Upper lobe of right lung (tissue), 1 donor: Measurements from ENCODE around the gene GPRC5D. TPM values are rescaled to one million over a fixed set of nuclear protein-coding genes. Genes with fewer than 3 reads are reported as not detected.

ENCODE experiments used
- ATAC-seq: fragments of 200-7000 bp; cut with Tn5 transposase; one replicate; pipeline ENCODE4 v1.9.1; 2020; ENCODE audit warnings: mild to moderate bottlenecking, moderate library complexity
- DNase-seq: peaks from one replicate; pipeline ENCODE4 v3.0.0-alpha.2; 2020
- H3K27ac ChIP-seq: fragments of 200-600 bp; one replicate; pipeline ENCODE4 v1.8.0; 2022
- H3K27me3 ChIP-seq: fragments of 200-600 bp; one replicate; pipeline ENCODE4 v1.8.0; 2022; ENCODE audit warnings: mild to moderate bottlenecking
- H3K36me3 ChIP-seq: fragments of 200-600 bp; one replicate; pipeline ENCODE4 v1.8.0; 2022
- H3K4me1 ChIP-seq: fragments of 200-600 bp; one replicate; pipeline ENCODE4 v1.8.0; 2022
- H3K4me3 ChIP-seq: fragments of 200-600 bp; one replicate; pipeline ENCODE4 v1.8.0; 2022; ENCODE audit warnings: mild to moderate bottlenecking
- H3K9me3 ChIP-seq: fragments of 200-600 bp; one replicate; pipeline ENCODE4 v1.8.0; 2022
- intact Hi-C: fragments of 100-400 bp; cut with DNase I; formaldehyde crosslinking; loops from one replicate; pipeline ENCODE4 v1.11.0; 2022
- total RNA-seq: library from RNA; stranded (reverse); fragmentation: NEBNext Ultra II Directional; extraction: Animal tissue kit (Norgen Biotek cat#: 25700); gene quantifications from one replicate; pipeline ENCODE4 v1.2.1, GENCODE V29; 2021
- TF ChIP-seq, protein P1 (sequence below): fragments of 200-600 bp; IDR thresholded peaks from one replicate; pipeline ENCODE4 v1.8.0; 2022; ENCODE audit warnings: antibody characterized with exemption
- donor health status: DM: no; HTN: yes; CAD: no; lungs with severe emphysema.

GPRC5D gene
- total RNA-seq, 1 donor from 2014 or later = not detected

DNA sequence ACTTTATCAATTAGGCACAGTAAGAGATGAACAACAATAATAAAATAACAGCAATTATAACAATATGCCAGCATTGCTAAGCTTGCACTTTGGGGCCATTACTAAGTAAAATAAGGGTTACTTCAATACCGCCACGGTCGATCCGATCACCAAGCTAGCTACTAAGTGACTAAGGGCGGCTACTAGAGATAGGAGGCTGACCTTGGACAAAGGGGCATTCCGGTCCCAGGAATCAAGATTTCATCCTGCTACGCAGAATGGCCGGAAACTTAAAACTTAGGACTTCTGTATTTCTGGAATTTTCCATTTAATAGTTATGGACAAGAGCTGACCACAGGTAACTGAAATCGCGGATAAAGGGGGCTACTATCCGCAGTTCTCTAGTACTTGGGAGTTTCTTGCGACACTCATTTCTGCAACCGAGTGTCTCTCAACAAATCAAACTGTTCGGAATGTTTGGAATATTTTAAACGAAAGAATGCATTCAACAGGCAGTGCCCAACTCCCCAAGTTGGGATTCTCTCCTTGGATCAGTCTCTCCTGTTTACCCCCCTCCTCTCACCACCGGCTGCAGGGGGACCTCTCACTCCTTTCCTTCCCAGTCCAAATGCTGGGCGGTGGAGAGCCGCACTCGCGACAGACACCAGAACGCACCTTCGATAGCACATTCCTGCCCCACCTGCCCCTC is 47.4 kb upstream of the GPRC5D start:
- ATAC-seq = no peak
- DNase-seq = no peak
- H3K4me3 ChIP-seq = peak overlapping the region; percentile 93
- no peaks in the 10 kb centered on the region for H3K27me3 ChIP-seq
- TF ChIP-seq, protein P1, sequence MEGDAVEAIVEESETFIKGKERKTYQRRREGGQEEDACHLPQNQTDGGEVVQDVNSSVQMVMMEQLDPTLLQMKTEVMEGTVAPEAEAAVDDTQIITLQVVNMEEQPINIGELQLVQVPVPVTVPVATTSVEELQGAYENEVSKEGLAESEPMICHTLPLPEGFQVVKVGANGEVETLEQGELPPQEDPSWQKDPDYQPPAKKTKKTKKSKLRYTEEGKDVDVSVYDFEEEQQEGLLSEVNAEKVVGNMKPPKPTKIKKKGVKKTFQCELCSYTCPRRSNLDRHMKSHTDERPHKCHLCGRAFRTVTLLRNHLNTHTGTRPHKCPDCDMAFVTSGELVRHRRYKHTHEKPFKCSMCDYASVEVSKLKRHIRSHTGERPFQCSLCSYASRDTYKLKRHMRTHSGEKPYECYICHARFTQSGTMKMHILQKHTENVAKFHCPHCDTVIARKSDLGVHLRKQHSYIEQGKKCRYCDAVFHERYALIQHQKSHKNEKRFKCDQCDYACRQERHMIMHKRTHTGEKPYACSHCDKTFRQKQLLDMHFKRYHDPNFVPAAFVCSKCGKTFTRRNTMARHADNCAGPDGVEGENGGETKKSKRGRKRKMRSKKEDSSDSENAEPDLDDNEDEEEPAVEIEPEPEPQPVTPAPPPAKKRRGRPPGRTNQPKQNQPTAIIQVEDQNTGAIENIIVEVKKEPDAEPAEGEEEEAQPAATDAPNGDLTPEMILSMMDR = no peak
- peak overlapping the region; percentile 87 for H3K27ac ChIP-seq
- H3K4me1 ChIP-seq = peaks cover 32% of the 10 kb centered on the region
- no peaks in the 10 kb centered on the region for H3K9me3 ChIP-seq
- no peaks in the 10 kb centered on the region for H3K36me3 ChIP-seq
- intact Hi-C loops = loop anchor here (10.0 kb wide), 1 partner anchor 235 kb away; no protein-coding TSS in a partner anchor

DNA sequence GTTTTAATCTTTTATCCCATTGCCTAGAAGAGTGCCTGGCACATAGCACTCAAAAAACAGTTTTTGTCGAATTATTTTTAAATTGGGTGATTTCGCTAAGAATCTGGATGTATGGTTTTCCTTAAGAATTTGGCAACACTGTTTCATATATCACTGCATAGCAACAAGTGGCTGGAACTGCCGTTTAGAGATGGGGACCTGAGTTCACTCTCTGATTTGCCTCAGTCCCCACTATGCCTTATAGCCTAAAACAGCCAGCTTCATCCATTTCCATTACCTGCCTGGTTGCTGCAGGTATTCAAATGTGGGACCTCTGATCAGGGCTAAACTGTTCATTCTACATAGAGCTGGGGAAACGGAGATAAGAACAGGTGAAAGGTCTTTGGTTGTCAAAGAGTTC is 46.3 kb upstream of the GPRC5D start:
- peak overlapping the region; percentile 93 for H3K4me3 ChIP-seq
- H3K36me3 ChIP-seq = no peaks in the 10 kb centered on the region
- H3K9me3 ChIP-seq = no peaks in the 10 kb centered on the region
- H3K27ac ChIP-seq = no peak overlapping the region
- peaks cover 37% of the 10 kb centered on the region for H3K4me1 ChIP-seq
- ATAC-seq (no peak), DNase-seq (no peak)
- intact Hi-C loops = loop anchor here (10.0 kb wide), 1 partner anchor 237 kb away; no protein-coding TSS in a partner anchor
- no peaks in the 10 kb centered on the region for H3K27me3 ChIP-seq
- TF ChIP-seq, protein P1 = no peak

DNA sequence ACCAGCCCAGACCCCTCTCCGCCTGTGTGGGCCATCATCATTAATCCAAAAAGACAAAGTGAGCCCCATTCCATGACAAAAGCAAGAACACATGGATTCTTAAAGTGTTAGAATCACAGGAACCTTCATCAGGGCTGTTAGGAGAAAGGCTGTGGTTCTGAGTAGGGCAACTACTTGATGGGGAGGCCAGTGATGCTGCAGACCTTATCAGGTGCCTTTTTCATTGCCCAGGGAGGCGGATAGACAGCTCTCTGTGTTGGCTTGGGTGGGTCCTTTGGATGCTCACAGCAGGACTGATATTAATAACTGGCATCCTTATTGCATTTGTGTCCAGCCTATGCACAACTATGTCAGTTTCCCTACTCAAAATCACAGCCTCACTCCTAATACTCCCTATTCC is 45.8 kb upstream of the GPRC5D start:
- Histone ChIP-seq H3K36me3 (no peaks in the 10 kb centered on the region), H3K4me3 (no peak overlapping the region), H3K4me1 (peaks cover 41% of the 10 kb centered on the region), H3K27ac (no peak overlapping the region), H3K27me3 (no peaks in the 10 kb centered on the region), H3K9me3 (no peaks in the 10 kb centered on the region)
- DNase-seq = no peak
- no peak for ATAC-seq
- TF ChIP-seq, protein P1 = no peak
- intact Hi-C loops = loop anchor here (10.0 kb wide), 1 partner anchor 237 kb away; no protein-coding TSS in a partner anchor

DNA sequence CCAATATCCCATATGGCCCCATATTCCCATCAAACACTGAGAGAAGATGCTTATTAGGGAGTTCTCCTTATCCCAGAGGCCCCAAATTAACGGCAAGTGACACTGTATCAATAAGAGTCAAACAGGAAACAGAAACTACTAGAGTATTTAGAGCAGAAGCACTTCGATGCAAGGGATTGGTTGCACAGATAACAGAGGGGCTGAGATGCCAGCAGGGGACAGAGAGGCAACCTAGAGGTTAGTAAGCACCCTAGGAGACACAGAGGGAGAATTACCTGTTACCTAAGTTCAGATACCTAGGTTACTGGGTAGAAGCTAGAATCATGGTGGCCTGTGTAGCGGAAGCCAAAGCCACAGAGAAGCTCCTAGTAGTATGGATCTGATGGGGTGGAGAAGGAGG is 45.2 kb upstream of the GPRC5D start:
- H3K4me1 ChIP-seq = peaks cover 46% of the 10 kb centered on the region

DNA sequence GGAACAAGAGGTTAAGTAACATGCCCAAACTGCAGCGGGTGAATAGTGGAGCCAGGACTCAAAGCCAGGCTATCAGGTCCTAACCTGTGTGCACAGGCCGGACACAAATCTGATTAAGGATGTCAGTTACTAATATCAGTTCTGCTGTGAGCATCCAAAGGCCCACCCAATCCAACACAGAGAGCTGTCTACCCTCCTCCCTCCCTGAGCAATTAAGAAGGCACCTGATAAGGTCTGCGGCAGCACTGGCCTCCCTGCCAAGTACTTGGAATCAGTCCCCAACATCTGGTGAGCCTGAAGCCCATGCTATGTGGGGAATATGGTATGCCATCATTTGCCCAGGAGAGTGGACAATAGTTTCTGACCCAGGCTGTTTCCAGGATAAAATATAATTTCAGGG is 44.2 kb upstream of the GPRC5D start:
- no peaks in the 10 kb centered on the region for H3K36me3 ChIP-seq
- no peak overlapping the region for H3K27ac ChIP-seq
- peaks cover 50% of the 10 kb centered on the region for H3K4me1 ChIP-seq
- no peak overlapping the region for H3K4me3 ChIP-seq
- intact Hi-C loops = loop anchor here (10.0 kb wide), 1 partner anchor 239 kb away; no protein-coding TSS in a partner anchor
- ATAC-seq = no peak
- no peaks in the 10 kb centered on the region for H3K9me3 ChIP-seq
- TF ChIP-seq, protein P1 = no peak
- DNase-seq = no peak
- no peaks in the 10 kb centered on the region for H3K27me3 ChIP-seq

More for the DNA sequence above, 45.2 kb upstream of the GPRC5D start:
- no peaks in the 10 kb centered on the region for H3K9me3 ChIP-seq
- no peak for DNase-seq
- intact Hi-C loops = loop anchor here (10.0 kb wide), 1 partner anchor 238 kb away; no protein-coding TSS in a partner anchor
- no peaks in the 10 kb centered on the region for H3K27me3 ChIP-seq
- TF ChIP-seq, protein P1 = no peak
- ATAC-seq = no peak
- H3K4me3 ChIP-seq = no peak overlapping the region
- H3K27ac ChIP-seq = no peak overlapping the region
- no peaks in the 10 kb centered on the region for H3K36me3 ChIP-seq
